Measurements from ENCODE around the gene PRTG. TPM values are rescaled to one million over a fixed set of nuclear protein-coding genes. Genes with fewer than 3 reads are reported as not detected.
"Not testable (repeated sequence)": the region's sequence is repeated elsewhere in the genome, so short reads cannot be mapped to it uniquely, and the experiment has no call there.

The PRTG gene
- total and polyA plus RNA-seq, 2 donors (not counting 3 experiments of a cell fraction or from before 2014, with no cell fraction given) = 3.4 to 12.4 TPM

DNA sequence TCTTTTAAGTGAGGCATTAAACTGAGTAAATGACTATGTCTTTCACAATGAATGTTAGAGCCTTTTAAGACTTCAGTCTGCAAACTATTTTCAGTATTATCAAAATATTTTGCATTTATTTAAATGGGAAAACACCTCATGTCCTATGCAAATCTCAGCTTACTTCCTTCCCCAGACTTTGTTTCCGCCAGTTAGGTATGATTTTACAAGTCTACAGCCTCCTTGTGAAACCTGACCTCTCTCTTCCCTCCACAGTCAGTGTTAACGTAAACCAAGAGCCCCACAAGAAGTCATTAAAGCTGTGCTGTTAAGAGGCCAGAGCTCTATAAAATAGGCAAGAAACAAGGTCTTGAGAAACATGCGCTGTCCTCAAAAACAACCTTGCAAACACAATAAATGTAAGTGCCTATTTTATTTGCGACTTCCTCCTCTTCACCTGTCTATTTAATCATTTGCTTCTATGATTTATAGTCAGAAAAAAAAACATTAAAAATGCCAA, 48.3 kb downstream of the PRTG start:
- Histone ChIP-seq H3K27me3 (ENCODE audit: control insufficient read depth in 2 of 2, insufficient read depth in 2 of 2, low read length in 2 of 2) (no peaks in the 10 kb centered on the region), H3K4me1 (ENCODE audit: control insufficient read depth, extremely low read depth, insufficient read depth, low read length) (no peaks in the 10 kb centered on the region), H3K27ac (ENCODE audit: insufficient read depth, low read depth, low read length) (no peak overlapping the region), H3K79me2 (ENCODE audit: control insufficient read depth, insufficient read depth, low read length) (no peaks in the 10 kb centered on the region), H2AFZ (ENCODE audit: low read depth, low read length) (no peak overlapping the region), H3K36me3 (ENCODE audit: control insufficient read depth in 2 of 2, extremely low read depth in 1 of 2, insufficient read depth in 2 of 2, low read length in 2 of 2) (no peaks in the 10 kb centered on the region), H3K9me3 (replicated peaks; ENCODE audit: control insufficient read depth, insufficient read depth, low read length) (no peaks in the 10 kb centered on the region), H4K20me1 (replicated peaks; ENCODE audit: control insufficient read depth, extremely low read depth, insufficient read depth, low read length) (no peaks in the 10 kb centered on the region), H3K4me2 (ENCODE audit: insufficient read depth, low read length) (no peak overlapping the region), H3K9me1 (replicated peaks; ENCODE audit: control insufficient read depth, extremely low read depth, insufficient read depth, low read length) (no peaks in the 10 kb centered on the region), H3K9ac (replicated peaks; ENCODE audit: extremely low read depth, insufficient read depth, low read length) (no peak overlapping the region), H3K4me3 (replicated peaks in 1 of 3; ENCODE audit: insufficient read depth in 1 of 3, low read depth in 1 of 3, low read length in 3 of 3) (no peak overlapping the region)
- TF ChIP-seq, protein P1, sequence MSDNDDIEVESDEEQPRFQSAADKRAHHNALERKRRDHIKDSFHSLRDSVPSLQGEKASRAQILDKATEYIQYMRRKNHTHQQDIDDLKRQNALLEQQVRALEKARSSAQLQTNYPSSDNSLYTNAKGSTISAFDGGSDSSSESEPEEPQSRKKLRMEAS (IDR thresholded peaks at IDR 0.05; ENCODE audit: insufficient read depth, insufficient read length) = no peak
- TF ChIP-seq JUN (IDR thresholded peaks at IDR 0.05; ENCODE audit: borderline replicate concordance, insufficient read depth, insufficient read length, low read depth) = no peak
- TF ChIP-seq FOS (IDR thresholded peaks at IDR 0.05; ENCODE audit: borderline replicate concordance, insufficient read depth, low read length) = no peak
- TF ChIP-seq EZH2 (IDR thresholded peaks at IDR 0.05; ENCODE audit: borderline replicate concordance, low read depth, low read length, severe bottlenecking) = no peak
- no peak for TF ChIP-seq POLR2A (IDR thresholded peaks at IDR 0.05; ENCODE audit: low read depth, low read length)
- TF ChIP-seq POLR2AphosphoS5 (IDR thresholded peaks at IDR 0.05; ENCODE audit: insufficient read depth, low read depth, low read length) = no peak
- TF ChIP-seq GATA2 (IDR thresholded peaks at IDR 0.05; ENCODE audit: insufficient read depth, insufficient read length, low read depth, low read length) = no peak
- TF ChIP-seq, protein P2, sequence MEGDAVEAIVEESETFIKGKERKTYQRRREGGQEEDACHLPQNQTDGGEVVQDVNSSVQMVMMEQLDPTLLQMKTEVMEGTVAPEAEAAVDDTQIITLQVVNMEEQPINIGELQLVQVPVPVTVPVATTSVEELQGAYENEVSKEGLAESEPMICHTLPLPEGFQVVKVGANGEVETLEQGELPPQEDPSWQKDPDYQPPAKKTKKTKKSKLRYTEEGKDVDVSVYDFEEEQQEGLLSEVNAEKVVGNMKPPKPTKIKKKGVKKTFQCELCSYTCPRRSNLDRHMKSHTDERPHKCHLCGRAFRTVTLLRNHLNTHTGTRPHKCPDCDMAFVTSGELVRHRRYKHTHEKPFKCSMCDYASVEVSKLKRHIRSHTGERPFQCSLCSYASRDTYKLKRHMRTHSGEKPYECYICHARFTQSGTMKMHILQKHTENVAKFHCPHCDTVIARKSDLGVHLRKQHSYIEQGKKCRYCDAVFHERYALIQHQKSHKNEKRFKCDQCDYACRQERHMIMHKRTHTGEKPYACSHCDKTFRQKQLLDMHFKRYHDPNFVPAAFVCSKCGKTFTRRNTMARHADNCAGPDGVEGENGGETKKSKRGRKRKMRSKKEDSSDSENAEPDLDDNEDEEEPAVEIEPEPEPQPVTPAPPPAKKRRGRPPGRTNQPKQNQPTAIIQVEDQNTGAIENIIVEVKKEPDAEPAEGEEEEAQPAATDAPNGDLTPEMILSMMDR (IDR thresholded peaks at IDR 0.05; ENCODE audit: extremely low read depth in 1 of 2, insufficient read depth in 1 of 2, low read depth in 1 of 2, low read length in 2 of 2) = no peak
- TF ChIP-seq MYC (IDR thresholded peaks at IDR 0.05; ENCODE audit: low read depth, low read length) = no peak
- BruUV-seq (replicated peaks) = no TSS peak
- DNase-seq (ENCODE audit: low read depth, low spot score) (peak; percentile 28), FAIRE-seq (no peak)
- ChIA-PET POLR2A (no interaction called here), CTCF (interaction anchor here (1.0 to 1.3 kb wide), 4 partner anchors 19 to 54 kb away, joined by 3 read pairs; no protein-coding TSS in a partner anchor)
- dilution Hi-C loops (cut with MboI; ENCODE audit: extremely low pct_ligation_motif_present, low sequenced_read_pairs) (no loop called here), intact Hi-C loops (cut with micrococcal nuclease) (no loop called here)

DNA sequence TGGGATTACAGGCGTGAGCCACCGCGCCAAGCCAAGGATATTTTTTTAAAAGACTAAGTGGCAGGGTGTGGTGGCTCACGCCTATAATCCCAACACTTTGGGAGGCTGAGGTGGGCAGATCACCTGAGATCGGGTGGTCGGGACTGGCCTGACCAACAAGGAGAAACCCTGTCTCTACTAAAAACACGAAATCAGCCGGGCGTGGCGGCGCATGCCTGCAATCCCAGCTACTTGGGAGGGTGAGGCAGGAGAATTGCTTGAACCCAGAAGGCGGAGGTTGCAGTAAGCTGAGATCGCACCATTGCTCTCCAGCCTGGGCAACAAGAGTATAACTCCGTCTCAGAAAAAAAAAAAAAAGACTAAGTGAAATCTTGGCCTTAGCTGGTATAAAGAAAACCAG, 49.8 kb downstream of the PRTG start:
- H3K27ac ChIP-seq (ENCODE audit: insufficient read depth, low read depth, low read length); H3K4me2 ChIP-seq (ENCODE audit: insufficient read depth, low read length); H3K27me3 ChIP-seq (ENCODE audit: control insufficient read depth in 2 of 2, insufficient read depth in 2 of 2, low read length in 2 of 2); FAIRE-seq; dilution Hi-C loops (cut with MboI; ENCODE audit: extremely low pct_ligation_motif_present, low sequenced_read_pairs); H3K9me3 ChIP-seq (replicated peaks; ENCODE audit: control insufficient read depth, insufficient read depth, low read length); CTCF ChIA-PET; H3K9ac ChIP-seq (replicated peaks; ENCODE audit: extremely low read depth, insufficient read depth, low read length); H3K4me1 ChIP-seq (ENCODE audit: control insufficient read depth, extremely low read depth, insufficient read depth, low read length); DNase-seq (ENCODE audit: low read depth, low spot score); H3K9me1 ChIP-seq (replicated peaks; ENCODE audit: control insufficient read depth, extremely low read depth, insufficient read depth, low read length); H3K36me3 ChIP-seq (ENCODE audit: control insufficient read depth in 2 of 2, extremely low read depth in 1 of 2, insufficient read depth in 2 of 2, low read length in 2 of 2); H4K20me1 ChIP-seq (replicated peaks; ENCODE audit: control insufficient read depth, extremely low read depth, insufficient read depth, low read length); BruUV-seq (replicated peaks); intact Hi-C loops (cut with micrococcal nuclease); H2AFZ ChIP-seq (ENCODE audit: low read depth, low read length); H3K79me2 ChIP-seq (ENCODE audit: control insufficient read depth, insufficient read depth, low read length); H3K4me3 ChIP-seq (replicated peaks in 1 of 3; ENCODE audit: insufficient read depth in 1 of 3, low read depth in 1 of 3, low read length in 3 of 3): not testable (repeated sequence)
- POLR2A ChIA-PET = interaction anchor here (0.7 kb wide), 2 partner anchors 11 to 26 kb away, joined by 3 to 4 read pairs; no protein-coding TSS in a partner anchor

Measured in endothelial cell of umbilical vein (primary cell).